ENCODE measurements around the gene INTS11.

Gene INTS11

DNA sequence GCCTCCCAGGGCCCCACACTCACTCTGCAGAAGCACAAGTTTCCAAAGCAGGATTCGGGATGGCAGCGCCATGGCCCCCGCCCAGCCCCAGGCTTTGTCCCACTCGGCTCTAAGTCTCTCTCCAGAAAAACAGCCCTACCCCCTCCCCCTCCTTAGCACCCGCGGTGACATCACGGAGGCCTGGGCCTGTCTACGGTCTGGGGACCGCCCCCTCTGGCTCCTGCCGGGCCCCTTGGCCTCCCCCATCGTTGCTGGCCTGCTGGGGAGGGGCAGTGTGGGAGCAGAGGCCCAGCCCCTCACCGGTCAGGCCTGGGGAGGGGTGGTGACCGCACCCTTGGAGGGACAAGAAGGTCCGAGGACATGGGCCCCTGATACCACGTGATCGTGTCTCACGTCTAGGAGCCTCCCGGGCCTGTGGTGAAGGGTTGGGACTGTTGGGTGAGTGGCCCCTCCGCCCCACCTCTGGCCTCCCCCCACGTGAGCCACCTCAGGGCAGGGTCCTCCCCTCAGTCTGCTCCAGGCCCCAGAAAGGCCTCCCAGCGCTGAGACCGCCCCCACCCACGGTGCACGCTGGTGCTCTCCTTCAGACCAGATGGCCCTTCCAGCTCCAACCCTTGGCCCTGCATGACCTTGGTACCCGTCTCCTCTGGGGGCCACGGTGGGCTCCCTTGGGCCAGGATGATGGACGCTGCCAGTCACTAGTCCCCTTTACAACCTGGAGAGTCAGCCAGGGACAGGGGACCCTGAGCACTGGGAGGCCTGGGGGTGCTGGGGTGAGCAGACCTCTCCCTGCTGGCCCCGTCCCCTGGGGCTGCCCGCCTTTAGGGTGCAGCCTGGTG lies 34.2 kb upstream of the INTS11 start, which contains the start of gene MXRA8:
Gene MXRA8, minus strand, starts transcription at position 123 of the 839 bp plus-strand sequence. Its CDS starts 51 bp downstream, at position 72.
- TF ChIP-seq, protein P1, sequence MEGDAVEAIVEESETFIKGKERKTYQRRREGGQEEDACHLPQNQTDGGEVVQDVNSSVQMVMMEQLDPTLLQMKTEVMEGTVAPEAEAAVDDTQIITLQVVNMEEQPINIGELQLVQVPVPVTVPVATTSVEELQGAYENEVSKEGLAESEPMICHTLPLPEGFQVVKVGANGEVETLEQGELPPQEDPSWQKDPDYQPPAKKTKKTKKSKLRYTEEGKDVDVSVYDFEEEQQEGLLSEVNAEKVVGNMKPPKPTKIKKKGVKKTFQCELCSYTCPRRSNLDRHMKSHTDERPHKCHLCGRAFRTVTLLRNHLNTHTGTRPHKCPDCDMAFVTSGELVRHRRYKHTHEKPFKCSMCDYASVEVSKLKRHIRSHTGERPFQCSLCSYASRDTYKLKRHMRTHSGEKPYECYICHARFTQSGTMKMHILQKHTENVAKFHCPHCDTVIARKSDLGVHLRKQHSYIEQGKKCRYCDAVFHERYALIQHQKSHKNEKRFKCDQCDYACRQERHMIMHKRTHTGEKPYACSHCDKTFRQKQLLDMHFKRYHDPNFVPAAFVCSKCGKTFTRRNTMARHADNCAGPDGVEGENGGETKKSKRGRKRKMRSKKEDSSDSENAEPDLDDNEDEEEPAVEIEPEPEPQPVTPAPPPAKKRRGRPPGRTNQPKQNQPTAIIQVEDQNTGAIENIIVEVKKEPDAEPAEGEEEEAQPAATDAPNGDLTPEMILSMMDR (IDR thresholded peaks at IDR 0.05; ENCODE audit: insufficient read depth, low read length, poor library complexity, severe bottlenecking): no peak
- peak; percentile 7 for DNase-seq (ENCODE audit: extremely low read depth, insufficient read length)
- no peak within 1 kb of the TSS for H3K4me3 ChIP-seq (replicated peaks; ENCODE audit: low read depth, low read length)

DNA sequence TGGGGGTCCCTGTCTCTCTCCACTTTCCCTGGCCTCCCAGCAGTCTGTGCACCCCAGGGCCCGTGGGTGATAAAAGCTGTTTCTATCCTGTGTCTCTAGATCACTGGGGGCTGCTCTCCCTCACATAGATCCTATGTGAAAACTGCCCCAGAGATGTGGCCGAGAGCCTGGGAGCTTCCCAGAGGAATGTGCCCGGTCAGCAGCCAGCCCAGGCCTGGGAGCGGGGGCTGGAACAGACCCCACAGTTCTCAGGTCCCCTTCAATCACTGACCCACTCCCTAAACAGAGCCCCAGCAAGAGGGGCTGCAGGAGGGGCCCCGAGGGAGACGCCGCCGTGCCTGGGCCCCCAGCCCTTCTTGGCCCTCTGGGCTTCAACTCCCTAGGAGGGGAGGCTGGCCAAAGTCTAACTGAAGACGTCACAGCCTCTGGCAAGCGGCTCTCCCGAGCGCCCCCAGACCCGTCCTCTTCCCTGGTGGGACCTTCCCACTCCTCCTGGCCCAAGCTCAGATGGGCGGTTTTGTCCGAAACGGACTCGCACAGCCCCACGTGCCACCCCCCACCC lies 33.5 kb upstream of the INTS11 start:
- no peak for DNase-seq (ENCODE audit: extremely low read depth, insufficient read length)
- Histone ChIP-seq H3K36me3 (ENCODE audit: control insufficient read depth, insufficient read depth, low read length) (no peaks in the 10 kb centered on the region), H3K27me3 (replicated peaks; ENCODE audit: control insufficient read depth, insufficient read depth, low read length) (no peaks in the 10 kb centered on the region; the same call in 1 of the 2 replicates), H3K4me3 (replicated peaks; ENCODE audit: low read depth, low read length) (no peak overlapping the region)
- TF ChIP-seq, protein P1 (IDR thresholded peaks at IDR 0.05; ENCODE audit: insufficient read depth, low read length, poor library complexity, severe bottlenecking): no peak

More for the DNA sequence above, 34.2 kb upstream of the INTS11 start, which contains the start of gene MXRA8:
- Histone ChIP-seq H3K36me3 (ENCODE audit: control insufficient read depth, insufficient read depth, low read length) (no peaks in the 10 kb centered on the region), H3K27me3 (replicated peaks; ENCODE audit: control insufficient read depth, insufficient read depth, low read length) (no peaks in the 10 kb centered on the region; the same call in 1 of the 2 replicates)

DNA sequence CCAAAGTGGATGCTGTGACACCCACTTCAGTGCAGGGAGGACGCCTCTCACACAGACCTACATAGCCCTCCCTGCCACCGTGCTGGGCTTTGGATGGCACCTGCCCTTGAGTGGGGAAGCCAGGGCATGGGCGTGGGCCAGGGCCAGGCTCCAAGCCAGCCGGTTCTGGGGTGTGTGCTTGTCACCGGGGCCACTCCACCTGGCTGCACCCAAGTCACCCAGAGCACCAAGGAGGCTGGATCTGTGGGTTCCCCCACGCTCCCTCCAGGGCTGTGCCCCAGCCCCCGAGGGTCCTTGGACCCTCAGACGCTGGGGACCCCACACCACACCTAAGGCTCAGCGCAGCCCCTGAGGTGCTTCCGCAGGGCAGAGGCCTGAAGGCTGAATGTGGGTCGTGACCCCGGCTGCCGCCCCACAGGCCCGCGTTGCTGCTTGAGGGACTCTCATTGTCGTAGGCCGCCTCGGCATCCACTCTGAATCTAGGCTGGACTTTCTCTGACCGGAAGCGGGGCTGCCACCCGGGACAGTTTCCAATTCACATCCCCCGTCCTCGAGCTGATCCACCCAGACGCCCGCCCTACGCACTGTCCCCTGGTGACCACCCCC lies 32.4 kb upstream of the INTS11 start:
- TF ChIP-seq, protein P1 (IDR thresholded peaks at IDR 0.05; ENCODE audit: insufficient read depth, low read length, poor library complexity, severe bottlenecking): no peak

DNA sequence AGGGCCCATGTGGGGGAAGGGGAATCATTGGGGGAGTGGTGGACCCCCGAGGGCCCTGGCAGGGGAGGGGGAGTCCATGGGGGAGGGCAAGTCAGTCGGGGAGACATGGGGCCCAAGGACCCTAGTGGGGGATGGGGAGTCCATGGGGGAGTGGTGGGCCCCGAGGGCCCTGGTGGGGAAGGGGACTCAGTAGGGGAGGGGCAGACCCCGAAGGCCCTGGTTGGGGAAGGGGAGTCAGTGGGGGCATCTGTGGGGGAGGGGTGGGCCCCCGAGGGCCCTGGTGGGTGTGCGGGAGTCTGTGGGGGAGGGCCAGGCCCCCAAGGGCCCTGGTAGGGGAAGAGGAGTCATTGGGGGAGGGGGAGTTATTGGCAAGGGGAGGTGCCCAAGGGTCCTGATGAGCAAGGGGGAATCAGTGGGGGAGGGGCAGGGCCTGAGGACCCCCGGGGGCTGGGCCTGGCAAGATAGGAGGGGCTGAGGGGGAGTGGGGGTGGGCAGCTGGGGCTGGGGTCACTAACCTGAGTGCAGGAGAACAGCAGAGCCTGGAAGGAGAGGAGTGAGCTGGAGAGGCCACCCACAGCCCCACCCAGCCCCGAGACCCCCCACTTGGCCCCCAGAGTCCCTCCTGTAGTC lies 31.8 kb upstream of the INTS11 start:
- H3K4me3 ChIP-seq (replicated peaks; ENCODE audit: low read depth, low read length): no peak overlapping the region
- H3K36me3 ChIP-seq (ENCODE audit: control insufficient read depth, insufficient read depth, low read length): no peaks in the 10 kb centered on the region
- H3K27me3 ChIP-seq (replicated peaks; ENCODE audit: control insufficient read depth, insufficient read depth, low read length): no peaks in the 10 kb centered on the region; the same call in 1 of the 2 replicates
- TF ChIP-seq, protein P1 (IDR thresholded peaks at IDR 0.05; ENCODE audit: insufficient read depth, low read length, poor library complexity, severe bottlenecking): no peak
- no peak for DNase-seq (ENCODE audit: extremely low read depth, insufficient read length)

More for the DNA sequence above, 32.4 kb upstream of the INTS11 start:
- no peaks in the 10 kb centered on the region for H3K36me3 ChIP-seq (ENCODE audit: control insufficient read depth, insufficient read depth, low read length)
- H3K4me3 ChIP-seq (replicated peaks; ENCODE audit: low read depth, low read length): no peak overlapping the region
- no peak for DNase-seq (ENCODE audit: extremely low read depth, insufficient read length)
- H3K27me3 ChIP-seq (replicated peaks; ENCODE audit: control insufficient read depth, insufficient read depth, low read length): no peaks in the 10 kb centered on the region; the same call in 1 of the 2 replicates

DNA sequence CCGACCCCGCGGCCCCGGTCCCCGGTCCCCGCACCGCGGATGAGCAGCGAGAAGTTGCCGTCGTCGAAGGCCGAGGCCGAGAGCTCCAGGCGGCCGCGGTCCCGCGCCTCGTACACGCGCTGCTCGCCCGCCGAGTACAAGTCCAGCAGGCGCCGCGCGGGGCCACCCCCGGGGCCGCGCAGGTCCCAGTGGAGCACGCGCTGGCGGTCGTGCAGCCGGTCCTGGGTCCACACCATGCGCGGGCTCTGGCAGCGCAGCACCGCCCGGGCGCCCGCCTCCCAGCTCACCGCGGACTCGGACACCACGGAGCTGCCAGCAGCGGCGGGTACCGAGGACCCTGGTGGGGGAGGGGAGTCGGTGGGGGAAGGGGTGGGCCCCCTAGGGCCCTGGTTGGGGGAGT lies 31.0 kb upstream of the INTS11 start:
- Histone ChIP-seq H3K4me3 (replicated peaks; ENCODE audit: low read depth, low read length) (no peak overlapping the region), H3K36me3 (ENCODE audit: control insufficient read depth, insufficient read depth, low read length) (no peaks in the 10 kb centered on the region), H3K27me3 (replicated peaks; ENCODE audit: control insufficient read depth, insufficient read depth, low read length) (no peaks in the 10 kb centered on the region; the same call in 1 of the 2 replicates)
- TF ChIP-seq, protein P1 (IDR thresholded peaks at IDR 0.05; ENCODE audit: insufficient read depth, low read length, poor library complexity, severe bottlenecking): no peak
- no peak for DNase-seq (ENCODE audit: extremely low read depth, insufficient read length)
